ENCODE data around the gene IFNA6.

The IFNA6 gene

DNA sequence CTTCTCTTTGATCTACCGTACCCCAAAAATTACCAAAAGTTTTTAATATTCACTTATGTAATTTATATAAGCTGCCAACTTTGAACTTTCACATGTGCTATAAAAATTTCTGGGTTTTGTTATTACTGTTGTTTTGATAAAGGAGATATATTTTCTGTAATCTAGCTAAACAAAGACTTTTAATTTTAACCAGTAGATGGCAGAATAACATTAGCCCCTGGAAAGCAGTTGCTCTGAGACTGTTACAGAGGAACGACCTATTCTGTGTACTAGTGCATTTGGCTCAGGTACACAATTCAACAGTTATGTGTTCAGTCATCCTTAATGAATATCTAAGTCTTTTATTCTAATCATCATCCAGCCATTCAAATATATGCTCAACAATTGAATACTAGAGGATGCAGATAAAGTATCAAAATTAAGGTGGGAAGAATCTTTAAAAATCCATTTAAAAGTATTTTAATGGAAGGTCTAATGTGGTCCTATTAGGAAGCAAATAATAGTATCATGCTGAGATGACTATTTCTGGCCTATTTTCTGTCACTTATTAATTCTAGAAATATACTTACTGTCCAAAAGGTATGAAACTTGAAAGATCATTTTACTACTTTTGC, 24.1 kb downstream of the IFNA6 start:
- DNase-seq, result peak; percentile 58

DNA sequence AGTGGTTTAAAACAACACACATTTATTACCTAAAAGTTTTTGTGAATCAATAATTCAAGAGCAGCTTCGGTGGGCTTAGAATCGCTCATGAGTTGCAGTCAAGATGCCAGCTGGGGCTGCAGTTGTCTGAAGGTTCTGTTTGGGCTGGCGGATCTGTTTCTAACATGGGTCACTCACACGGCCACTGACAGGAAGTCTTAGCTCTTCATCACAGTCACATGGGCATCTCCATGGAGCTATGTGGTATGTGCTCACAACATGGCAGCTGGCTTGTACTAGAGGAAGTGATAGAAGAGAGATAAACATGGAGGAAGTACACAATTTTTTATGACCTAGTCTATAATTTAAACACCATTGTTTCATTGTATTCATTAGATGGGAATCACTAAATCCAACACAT, 26.6 kb downstream of the IFNA6 start:
- DNase-seq, result no peak

DNA sequence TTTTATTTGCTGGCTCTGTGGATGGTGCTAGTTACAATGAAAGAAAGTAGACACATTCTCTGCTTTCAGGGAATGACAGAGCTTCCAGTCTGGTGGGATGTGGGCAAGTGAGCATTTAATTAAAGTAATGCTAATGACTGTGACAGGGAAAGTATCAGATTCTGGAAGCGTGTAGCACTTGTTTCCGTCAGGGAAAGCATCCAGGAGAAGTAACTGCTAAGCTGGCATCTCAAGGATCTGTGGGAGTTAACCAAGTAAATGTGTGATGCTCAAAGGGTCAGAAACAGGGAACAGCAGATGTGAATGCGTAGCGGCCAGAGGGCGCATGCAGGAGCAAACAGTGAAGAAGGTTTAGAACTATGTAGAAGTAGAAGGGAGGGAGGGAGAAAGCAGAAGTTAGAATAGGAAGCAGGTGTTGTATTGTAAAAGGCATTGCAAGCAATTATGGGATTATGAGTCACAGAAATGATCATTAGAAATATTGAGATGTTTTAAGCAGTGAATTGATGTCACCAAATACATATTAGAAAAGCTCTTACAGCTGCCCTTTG, 27.7 kb downstream of the IFNA6 start:
- no peak for DNase-seq

DNA sequence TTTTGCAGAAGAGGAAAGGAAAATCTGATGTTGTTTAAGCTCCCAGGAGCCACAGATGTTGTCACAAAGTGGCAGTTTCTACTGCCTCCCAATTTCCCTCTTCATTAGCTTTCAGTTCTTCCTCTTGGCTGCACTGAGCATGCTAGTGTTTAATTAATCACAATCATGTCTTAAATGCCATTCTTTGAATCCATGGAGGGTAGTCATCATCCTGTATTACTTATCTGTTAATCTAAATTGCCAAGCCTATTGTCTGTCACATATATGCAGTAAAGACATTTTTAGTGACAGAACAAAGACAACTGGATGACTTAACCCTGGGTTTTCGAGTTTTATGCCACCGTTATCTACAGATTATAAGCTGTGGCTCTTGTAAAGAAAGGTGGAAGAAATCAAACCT, 30.2 kb downstream of the IFNA6 start:
- DNase-seq, result no peak

GRCh38 chr9:21317956-21318923, 32.4 kb downstream of the IFNA6 start:
- DNase-seq, result peak; percentile 25

GRCh38 chr9:21316860-21317259, 33.8 kb downstream of the IFNA6 start:
- DNase-seq, result no peak

- DNase-seq, result no peak
Measured at GRCh38 chr9:21316032-21316842, 34.5 kb downstream of the IFNA6 start.

- no peak for DNase-seq
Measured at GRCh38 chr9:21314152-21314551, 36.5 kb downstream of the IFNA6 start.

- DNase-seq, result no peak
Measured at GRCh38 chr9:21311889-21312288, 38.8 kb downstream of the IFNA6 start.

DNA sequence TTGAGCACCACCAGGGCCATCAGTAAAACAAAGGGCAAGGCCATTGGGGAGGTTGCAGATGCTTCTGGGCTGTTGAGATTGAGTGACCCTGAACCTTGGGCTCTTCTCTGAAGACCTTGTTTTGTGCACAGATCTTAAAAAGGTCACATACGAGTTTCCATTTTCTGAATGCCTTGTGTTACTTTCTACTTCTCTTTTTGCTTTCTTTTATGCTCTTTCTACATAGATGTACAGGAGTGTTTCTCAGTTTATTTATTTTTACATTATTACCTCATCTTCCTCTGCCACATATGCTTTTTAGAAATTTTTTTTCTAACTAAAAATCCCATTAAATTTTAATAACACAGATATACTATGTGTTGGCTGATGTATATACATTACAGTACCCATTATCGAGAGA, 45.5 kb downstream of the IFNA6 start, which contains the start of gene IFNA5:
TSS of gene IFNA5 (minus strand) at position 101 of the 400 bp plus-strand sequence. CDS start at position 44, 57 bp downstream.
- no peak for DNase-seq

Data from NCI-H2227 treated with DMSO at 0.1 percent for 48 hours (cell line).